ENCODE results near the gene SNX32. TPM values are rescaled to one million over a fixed set of nuclear protein-coding genes. Genes with fewer than 3 reads are reported as not detected.
A peak's percentile ranks its signal among the peaks of the same experiment; 100 is the strongest.

SNX32 gene
- total RNA-seq, 1 donor, result under 0.01 TPM

- H3K4me3 ChIP-seq (ENCODE audit: low read depth, low read length), result no peak overlapping the region
- TF ChIP-seq CTCF (IDR thresholded peaks at IDR 0.05; ENCODE audit: insufficient read depth, low read depth, low read length), result no peak
- DNase-seq (ENCODE audit: low read depth), result no peak
Measured at GRCh38 chr11:65867284-65868071, 33.7 kb downstream of the SNX32 start.

GRCh38 chr11:65868076-65868667, 34.4 kb downstream of the SNX32 start:
- no peak for DNase-seq (ENCODE audit: low read depth)

GRCh38 chr11:65868907-65869306, 35.1 kb downstream of the SNX32 start:
- no peak for TF ChIP-seq CTCF (IDR thresholded peaks at IDR 0.05; ENCODE audit: insufficient read depth, low read depth, low read length)
- no peak overlapping the region for H3K4me3 ChIP-seq (ENCODE audit: low read depth, low read length)
- no peak for DNase-seq (ENCODE audit: low read depth)

More at GRCh38 chr11:65868076-65868667, 34.4 kb downstream of the SNX32 start:
- TF ChIP-seq CTCF (IDR thresholded peaks at IDR 0.05; ENCODE audit: insufficient read depth, low read depth, low read length), result no peak
- H3K4me3 ChIP-seq (ENCODE audit: low read depth, low read length), result no peak overlapping the region

GRCh38 chr11:65869643-65870306, 36.0 kb downstream of the SNX32 start:
- no peak for DNase-seq (ENCODE audit: low read depth)
- H3K4me3 ChIP-seq (ENCODE audit: low read depth, low read length), result no peak overlapping the region
- TF ChIP-seq CTCF (IDR thresholded peaks at IDR 0.05; ENCODE audit: insufficient read depth, low read depth, low read length), result no peak

- TF ChIP-seq CTCF (IDR thresholded peaks at IDR 0.05; ENCODE audit: insufficient read depth, low read depth, low read length), result no peak
- H3K4me3 ChIP-seq (ENCODE audit: low read depth, low read length), result no peak overlapping the region
- no peak for DNase-seq (ENCODE audit: low read depth)
Measured at GRCh38 chr11:65870307-65870658, 36.5 kb downstream of the SNX32 start.

GRCh38 chr11:65870706-65871681, 37.2 kb downstream of the SNX32 start:
- H3K4me3 ChIP-seq (ENCODE audit: low read depth, low read length), result peak overlapping the region; percentile 72
- no peak for DNase-seq (ENCODE audit: low read depth)
- TF ChIP-seq CTCF (IDR thresholded peaks at IDR 0.05; ENCODE audit: insufficient read depth, low read depth, low read length), result no peak

Data from fibroblast of villous mesenchyme (primary cell).